Activated T-cell treated with anti-CD3 and anti-CD28 coated beads, Interleukin-2, amount 50 U/mL, for 24 hours (primary cell): ENCODE measurements around the gene EFCAB7.

Source experiments
- DNase-seq: peaks from one replicate; pipeline ENCODE4 v3.0.0-alpha.2; 2020
- H3K27ac Mint-ChIP-seq: 2 replicates; pipeline ENCODE4 v1.8.0; 2020; ENCODE audit warnings: mild to moderate bottlenecking, mixed read lengths
- H3K27me3 Mint-ChIP-seq: 2 replicates; pipeline ENCODE4 v1.8.0; 2020; ENCODE audit warnings: mixed read lengths
- H3K36me3 Mint-ChIP-seq: 2 replicates; pipeline ENCODE4 v1.8.0; 2020; ENCODE audit warnings: low read depth, mixed read lengths
- H3K4me1 Mint-ChIP-seq: 2 replicates; pipeline ENCODE4 v1.8.0; 2020; ENCODE audit warnings: low read depth, mixed read lengths
- H3K4me3 Mint-ChIP-seq: 2 replicates; pipeline ENCODE4 v1.8.0; 2020; ENCODE audit warnings: mild to moderate bottlenecking, moderate library complexity, mixed read lengths
- H3K9me3 Mint-ChIP-seq: 2 replicates; pipeline ENCODE4 v1.8.0; 2020; ENCODE audit warnings: mixed read lengths

Gene EFCAB7

GRCh38 chr1:63602629-63603028 lies 79.3 kb downstream of the EFCAB7 start:
- Mint-ChIP-seq H3K9me3 (no peaks in the 10 kb centered on the region), H3K27ac (no peak overlapping the region), H3K27me3 (no peaks in the 10 kb centered on the region), H3K36me3 (peaks cover 3% of the 10 kb centered on the region), H3K4me1 (peaks cover 6% of the 10 kb centered on the region), H3K4me3 (no peak overlapping the region)
- no peak for DNase-seq

GRCh38 chr1:63603810-63604209 lies 80.5 kb downstream of the EFCAB7 start:
- Mint-ChIP-seq H3K4me1 (peaks cover 6% of the 10 kb centered on the region), H3K36me3 (peaks cover 3% of the 10 kb centered on the region), H3K4me3 (no peak overlapping the region), H3K27ac (no peak overlapping the region), H3K9me3 (no peaks in the 10 kb centered on the region), H3K27me3 (no peaks in the 10 kb centered on the region)
- no peak for DNase-seq

GRCh38 chr1:63607322-63607721 lies 84.0 kb downstream of the EFCAB7 start:
- peaks cover 3% of the 10 kb centered on the region for H3K36me3 Mint-ChIP-seq
- H3K4me1 Mint-ChIP-seq: peaks cover 10% of the 10 kb centered on the region
- no peak overlapping the region for H3K4me3 Mint-ChIP-seq
- no peak for DNase-seq
- H3K27ac Mint-ChIP-seq: no peak overlapping the region
- H3K27me3 Mint-ChIP-seq: no peaks in the 10 kb centered on the region
- no peaks in the 10 kb centered on the region for H3K9me3 Mint-ChIP-seq

- no peak overlapping the region for H3K27ac Mint-ChIP-seq
- H3K36me3 Mint-ChIP-seq: peaks cover 3% of the 10 kb centered on the region
Observed at GRCh38 chr1:63611231-63611630, 87.9 kb downstream of the EFCAB7 start.

GRCh38 chr1:63612564-63612963 lies 89.2 kb downstream of the EFCAB7 start:
- H3K27ac Mint-ChIP-seq: no peak overlapping the region
- no peaks in the 10 kb centered on the region for H3K9me3 Mint-ChIP-seq
- H3K4me3 Mint-ChIP-seq: no peak overlapping the region
- DNase-seq: no peak
- H3K27me3 Mint-ChIP-seq: no peaks in the 10 kb centered on the region
- H3K36me3 Mint-ChIP-seq: peaks cover 3% of the 10 kb centered on the region
- H3K4me1 Mint-ChIP-seq: peaks cover 8% of the 10 kb centered on the region

More at GRCh38 chr1:63611231-63611630, 87.9 kb downstream of the EFCAB7 start:
- Mint-ChIP-seq H3K4me1 (peaks cover 12% of the 10 kb centered on the region), H3K27me3 (no peaks in the 10 kb centered on the region), H3K9me3 (no peaks in the 10 kb centered on the region), H3K4me3 (no peak overlapping the region)
- DNase-seq: no peak

GRCh38 chr1:63612971-63613370 lies 89.6 kb downstream of the EFCAB7 start:
- Mint-ChIP-seq H3K27me3 (no peaks in the 10 kb centered on the region), H3K4me1 (peaks cover 8% of the 10 kb centered on the region), H3K4me3 (no peak overlapping the region), H3K27ac (no peak overlapping the region), H3K36me3 (peaks cover 3% of the 10 kb centered on the region), H3K9me3 (no peaks in the 10 kb centered on the region)
- no peak for DNase-seq

GRCh38 chr1:63615768-63616420 lies 92.6 kb downstream of the EFCAB7 start:
- Mint-ChIP-seq H3K4me3 (no peak overlapping the region), H3K4me1 (peaks cover 2% of the 10 kb centered on the region), H3K36me3 (peaks cover 3% of the 10 kb centered on the region), H3K27ac (no peak overlapping the region), H3K27me3 (no peaks in the 10 kb centered on the region), H3K9me3 (no peaks in the 10 kb centered on the region)
- peak; percentile 43 for DNase-seq

GRCh38 chr1:63617450-63617849 lies 94.1 kb downstream of the EFCAB7 start:
- no peak for DNase-seq
- no peaks in the 10 kb centered on the region for H3K27me3 Mint-ChIP-seq
- H3K27ac Mint-ChIP-seq: no peak overlapping the region
- peaks cover 2% of the 10 kb centered on the region for H3K4me1 Mint-ChIP-seq
- H3K9me3 Mint-ChIP-seq: no peaks in the 10 kb centered on the region
- H3K4me3 Mint-ChIP-seq: no peak overlapping the region
- peaks cover 3% of the 10 kb centered on the region for H3K36me3 Mint-ChIP-seq

GRCh38 chr1:63618011-63618410 lies 94.7 kb downstream of the EFCAB7 start:
- DNase-seq: no peak
- peaks cover 3% of the 10 kb centered on the region for H3K36me3 Mint-ChIP-seq
- H3K27ac Mint-ChIP-seq: no peak overlapping the region
- peaks cover 4% of the 10 kb centered on the region for H3K4me1 Mint-ChIP-seq
- H3K4me3 Mint-ChIP-seq: no peak overlapping the region
- H3K9me3 Mint-ChIP-seq: no peaks in the 10 kb centered on the region
- no peaks in the 10 kb centered on the region for H3K27me3 Mint-ChIP-seq

- H3K9me3 Mint-ChIP-seq: no peaks in the 10 kb centered on the region
- no peak for DNase-seq
- H3K27me3 Mint-ChIP-seq: no peaks in the 10 kb centered on the region
- H3K36me3 Mint-ChIP-seq: peaks cover 3% of the 10 kb centered on the region
- H3K4me1 Mint-ChIP-seq: peaks cover 4% of the 10 kb centered on the region
- no peak overlapping the region for H3K27ac Mint-ChIP-seq
- H3K4me3 Mint-ChIP-seq: no peak overlapping the region
Observed at GRCh38 chr1:63619558-63619957, 96.2 kb downstream of the EFCAB7 start.

- H3K36me3 Mint-ChIP-seq: peaks cover 1% of the 10 kb centered on the region
- no peak overlapping the region for H3K4me3 Mint-ChIP-seq
- H3K4me1 Mint-ChIP-seq: peaks cover 8% of the 10 kb centered on the region
- no peak for DNase-seq
- no peaks in the 10 kb centered on the region for H3K27me3 Mint-ChIP-seq
- H3K27ac Mint-ChIP-seq: no peak overlapping the region
- no peaks in the 10 kb centered on the region for H3K9me3 Mint-ChIP-seq
Observed at GRCh38 chr1:63620671-63621070, 97.3 kb downstream of the EFCAB7 start.

- H3K36me3 Mint-ChIP-seq: peaks cover 1% of the 10 kb centered on the region
- no peak for DNase-seq
- H3K4me3 Mint-ChIP-seq: no peak overlapping the region
- no peaks in the 10 kb centered on the region for H3K9me3 Mint-ChIP-seq
- no peak overlapping the region for H3K27ac Mint-ChIP-seq
- H3K27me3 Mint-ChIP-seq: no peaks in the 10 kb centered on the region
- H3K4me1 Mint-ChIP-seq: peaks cover 7% of the 10 kb centered on the region
Observed at GRCh38 chr1:63621075-63621474, 97.8 kb downstream of the EFCAB7 start.

- H3K4me1 Mint-ChIP-seq: peaks cover 7% of the 10 kb centered on the region
- H3K27me3 Mint-ChIP-seq: no peaks in the 10 kb centered on the region
- peaks cover 1% of the 10 kb centered on the region for H3K36me3 Mint-ChIP-seq
- H3K4me3 Mint-ChIP-seq: no peak overlapping the region
- H3K9me3 Mint-ChIP-seq: no peaks in the 10 kb centered on the region
- DNase-seq: no peak
- H3K27ac Mint-ChIP-seq: no peak overlapping the region
Observed at GRCh38 chr1:63621698-63622097, 98.4 kb downstream of the EFCAB7 start.
